GM18511 (cell line): Measurements from ENCODE around the gene ZBTB24.

Experiments used
- ATAC-seq: cut with Tn5 transposase; IDR thresholded peaks from one replicate; pipeline ENCODE4 v1.9.1; 2021; ENCODE audit warnings: mild to moderate bottlenecking, moderate library complexity; ENCODE audit not compliant: unreplicated experiment

Gene ZBTB24

GRCh38 chr6:109434456-109434855, 48.6 kb downstream of the ZBTB24 start:
- ATAC-seq: no peak

- no peak for ATAC-seq
Measured at GRCh38 chr6:109429496-109429895, 53.5 kb downstream of the ZBTB24 start.

DNA sequence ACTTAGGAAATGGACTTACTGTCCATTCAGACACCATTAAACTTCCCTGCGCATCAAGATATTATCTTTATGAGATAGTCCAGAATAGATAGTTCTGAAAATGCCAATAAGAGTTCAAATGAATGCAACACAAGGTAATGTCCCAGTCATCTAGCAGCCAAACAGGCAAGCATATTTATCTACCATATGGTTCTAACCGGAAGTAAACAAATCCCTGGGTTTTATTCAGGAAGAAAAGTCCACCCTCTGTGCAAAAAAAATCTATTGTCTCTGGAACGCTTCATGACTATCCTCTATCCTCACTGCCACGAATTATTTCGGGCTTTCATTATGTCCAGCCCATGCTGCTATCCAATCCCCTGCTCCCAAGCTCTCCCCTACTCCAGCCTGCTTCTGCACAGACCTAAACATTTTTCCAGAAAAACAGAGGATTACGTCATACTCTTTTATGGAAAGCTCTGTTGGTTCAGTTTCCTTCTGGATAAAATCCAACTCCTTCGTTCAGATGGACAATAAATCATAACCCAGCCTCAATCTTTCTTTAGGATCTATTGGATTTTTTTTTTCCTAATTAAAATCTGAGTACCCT, 54.0 kb downstream of the ZBTB24 start:
- no peak for ATAC-seq

- ATAC-seq: no peak
Measured at GRCh38 chr6:109424946-109425345, 58.1 kb downstream of the ZBTB24 start.

- ATAC-seq: no peak
Measured at GRCh38 chr6:109421184-109421583, 61.8 kb downstream of the ZBTB24 start.

DNA sequence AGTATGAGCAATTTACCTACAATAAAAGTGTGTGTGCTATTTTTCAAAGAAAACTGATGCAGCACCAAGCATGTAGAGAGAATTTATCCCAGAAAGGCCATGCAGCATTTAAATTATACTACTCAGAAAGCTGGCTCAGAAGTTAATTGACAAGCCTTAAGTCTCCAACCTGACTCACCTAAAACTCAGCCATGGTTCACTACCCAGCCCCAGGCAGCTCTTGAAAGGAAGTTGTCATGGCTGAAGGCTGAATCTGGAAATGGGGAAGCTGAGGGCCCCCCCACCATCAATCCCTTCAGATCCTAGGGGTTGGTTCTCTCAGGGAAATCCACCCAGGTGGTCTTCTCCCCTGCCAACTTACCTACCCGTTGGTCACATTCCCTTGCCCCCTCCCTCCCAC, 62.3 kb downstream of the ZBTB24 start:
- ATAC-seq: no peak

- ATAC-seq: no peak
Measured at GRCh38 chr6:109417646-109418045, 65.4 kb downstream of the ZBTB24 start.
